SJCRH30 (cell line): ENCODE data around the gene ZNF644. TPM values are rescaled to one million over a fixed set of nuclear protein-coding genes. Genes with fewer than 3 reads are reported as not detected.

Experiments
- DNase-seq, 2 experiments: peaks; one replicate each; pipeline ENCODE4 v3.0.0-alpha.2; 2015 to 2020
- H3K27ac ChIP-seq: fragments of 250-450 bp; sonication (Bioruptor Pico); 2 replicates; pipeline ENCODE4 v1.5.1; 2020; ENCODE audit warnings: mild to moderate bottlenecking, moderate library complexity
- H3K27me3 ChIP-seq: fragments of 250-450 bp; sonication (Bioruptor Pico); 2 replicates; pipeline ENCODE4 v1.5.1; 2020; ENCODE audit warnings: mild to moderate bottlenecking, moderate library complexity
- H3K36me3 ChIP-seq: fragments of 250-450 bp; sonication (Bioruptor Pico); 2 replicates; pipeline ENCODE4 v1.5.1; 2020; ENCODE audit warnings: mild to moderate bottlenecking, moderate library complexity
- H3K4me1 ChIP-seq: fragments of 250-450 bp; sonication (Bioruptor Pico); 2 replicates; pipeline ENCODE4 v1.5.1; 2020; ENCODE audit warnings: mild to moderate bottlenecking, moderate library complexity
- H3K4me3 ChIP-seq: fragments of 250-450 bp; sonication (Bioruptor Pico); 2 replicates; pipeline ENCODE4 v1.5.1; 2020; ENCODE audit warnings: mild to moderate bottlenecking, moderate library complexity
- H3K9me3 ChIP-seq: fragments of 250-450 bp; sonication (Bioruptor Pico); replicated peaks from 2 replicates; pipeline ENCODE4 v1.5.1; 2020; ENCODE audit warnings: mild to moderate bottlenecking, moderate library complexity
- total RNA-seq: library from RNA; depleted of rRNA; stranded (reverse); fragments of >200 nt; shearing (Covaris generic); gene quantifications from 2 replicates; pipeline ENCODE4 v1.2.3, GENCODE V29; 2014

Gene ZNF644
- total RNA-seq, 1 experiment from 2014 or later, result 86.4 TPM

DNA sequence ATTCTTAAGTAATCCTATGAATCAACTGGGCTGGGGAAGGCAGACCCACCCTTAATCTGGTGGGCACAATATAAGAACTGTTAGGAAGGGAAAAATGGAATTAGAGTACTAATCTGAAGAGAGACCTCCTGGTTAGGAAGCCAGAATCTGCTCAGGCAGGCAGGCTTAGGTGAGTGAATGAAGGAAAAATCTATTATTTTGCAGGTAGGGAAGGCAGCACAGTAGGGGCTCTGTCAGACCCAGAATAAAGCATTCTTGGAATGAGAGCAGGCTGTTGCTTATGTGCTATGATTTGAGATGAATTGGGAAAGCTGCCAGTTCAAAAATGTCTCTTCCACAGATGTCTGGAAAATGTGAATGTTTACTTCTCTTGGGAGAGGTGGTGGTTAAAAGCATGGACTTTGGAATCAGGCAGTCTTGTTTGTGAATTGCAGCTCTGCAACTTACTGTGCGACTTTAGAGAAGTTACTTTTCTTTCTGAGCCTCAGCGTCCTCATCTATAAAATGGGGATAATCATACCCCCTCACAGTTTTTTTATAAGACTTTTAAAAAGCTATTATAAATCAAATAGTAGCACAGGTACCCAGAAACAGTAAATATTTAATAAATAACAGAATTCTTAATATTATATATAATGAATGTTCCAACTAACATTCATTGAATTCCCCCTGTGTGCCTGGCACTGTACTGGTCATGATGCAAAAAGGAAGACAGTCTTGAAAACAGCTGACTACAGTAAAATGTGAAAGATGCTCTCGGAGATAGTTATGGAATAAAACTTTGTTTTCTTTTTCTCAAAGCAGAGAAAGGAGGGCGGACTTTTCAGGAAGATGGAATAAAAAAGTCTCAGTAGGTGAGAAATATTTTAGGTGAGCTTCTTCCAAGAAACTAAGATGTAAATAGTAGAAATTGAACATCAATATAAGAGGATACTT lies 15.3 kb upstream of the ZNF644 start:
- DNase-seq, result no peak
- H3K36me3 ChIP-seq, result no peaks in the 10 kb centered on the region
- H3K4me1 ChIP-seq, result no peaks in the 10 kb centered on the region
- no peak overlapping the region for H3K4me3 ChIP-seq
- no peaks in the 10 kb centered on the region for H3K9me3 ChIP-seq
- no peaks in the 10 kb centered on the region for H3K27me3 ChIP-seq
- H3K27ac ChIP-seq, result no peak overlapping the region

DNA sequence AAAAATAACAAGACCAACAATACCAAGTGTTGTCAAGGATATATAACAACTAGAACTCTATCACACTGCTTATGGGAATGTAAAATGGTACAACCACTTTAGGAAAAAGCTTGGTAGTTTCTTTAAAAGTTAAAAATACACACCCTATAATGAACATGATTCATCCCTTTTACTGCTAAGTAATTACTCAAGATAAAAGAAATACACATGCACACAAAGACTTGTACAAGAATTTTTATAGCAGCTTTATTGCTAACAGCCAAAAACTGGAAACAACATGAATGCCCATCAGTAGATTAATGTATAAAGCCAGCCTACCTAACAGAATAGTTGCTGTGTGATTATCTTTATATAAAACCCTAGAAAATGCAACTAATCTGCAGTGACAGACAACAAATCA lies 10.5 kb upstream of the ZNF644 start:
- H3K4me1 ChIP-seq, result no peaks in the 10 kb centered on the region
- no peaks in the 10 kb centered on the region for H3K36me3 ChIP-seq
- DNase-seq, result no peak
- no peaks in the 10 kb centered on the region for H3K27me3 ChIP-seq
- H3K9me3 ChIP-seq, result no peaks in the 10 kb centered on the region
- H3K27ac ChIP-seq, result no peak overlapping the region
- no peak overlapping the region for H3K4me3 ChIP-seq

DNA sequence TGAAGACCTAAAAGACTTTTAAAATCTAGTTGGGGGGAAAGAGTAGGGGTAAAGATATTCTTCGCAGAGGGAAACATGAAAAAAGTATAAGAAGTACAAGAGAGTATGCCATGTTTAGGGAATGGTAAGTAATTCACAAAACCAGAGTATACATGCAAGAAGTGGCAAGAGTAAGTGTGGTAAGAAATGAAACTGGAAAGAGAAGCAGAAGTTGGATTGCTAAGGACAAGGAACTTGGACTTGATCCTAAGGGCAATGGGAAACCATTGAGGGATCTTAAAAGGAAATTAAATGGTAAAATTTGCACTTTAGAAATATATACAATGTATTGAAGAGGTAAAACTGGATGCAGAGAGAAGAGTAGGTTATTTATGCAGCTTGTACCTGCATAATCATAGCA lies 9.2 kb upstream of the ZNF644 start:
- no peak for DNase-seq
- H3K27ac ChIP-seq, result no peak overlapping the region
- no peaks in the 10 kb centered on the region for H3K27me3 ChIP-seq
- H3K9me3 ChIP-seq, result no peaks in the 10 kb centered on the region
- H3K36me3 ChIP-seq, result no peaks in the 10 kb centered on the region
- no peaks in the 10 kb centered on the region for H3K4me1 ChIP-seq
- no peak overlapping the region for H3K4me3 ChIP-seq

DNA sequence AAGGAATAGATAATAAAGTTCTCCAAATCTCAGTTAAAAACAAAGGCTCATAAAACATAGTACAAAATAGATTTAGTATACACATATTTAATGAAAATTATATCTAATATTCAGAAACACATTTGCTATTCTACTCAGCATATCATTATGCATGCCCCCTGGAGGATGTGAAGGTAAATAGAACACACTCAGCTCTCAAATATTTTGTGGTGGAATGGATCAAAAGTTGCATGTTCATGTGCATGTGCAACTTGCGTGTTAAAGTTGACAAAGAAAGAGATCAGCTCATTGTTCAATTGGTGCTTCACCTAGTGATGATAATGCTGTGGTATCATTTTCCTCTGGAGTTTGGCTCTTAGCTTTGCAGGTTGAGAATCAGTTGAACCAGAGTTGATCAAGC lies 4.9 kb upstream of the ZNF644 start:
- Histone ChIP-seq H3K4me1 (0 out of 2 replicates have a peak, but pooled peaks cover 5% of the 10 kb centered on the region), H3K9me3 (no peaks in the 10 kb centered on the region), H3K4me3 (no peak overlapping the region), H3K27ac (no peak overlapping the region), H3K36me3 (no peaks in the 10 kb centered on the region), H3K27me3 (no peaks in the 10 kb centered on the region)
- no peak for DNase-seq

DNA sequence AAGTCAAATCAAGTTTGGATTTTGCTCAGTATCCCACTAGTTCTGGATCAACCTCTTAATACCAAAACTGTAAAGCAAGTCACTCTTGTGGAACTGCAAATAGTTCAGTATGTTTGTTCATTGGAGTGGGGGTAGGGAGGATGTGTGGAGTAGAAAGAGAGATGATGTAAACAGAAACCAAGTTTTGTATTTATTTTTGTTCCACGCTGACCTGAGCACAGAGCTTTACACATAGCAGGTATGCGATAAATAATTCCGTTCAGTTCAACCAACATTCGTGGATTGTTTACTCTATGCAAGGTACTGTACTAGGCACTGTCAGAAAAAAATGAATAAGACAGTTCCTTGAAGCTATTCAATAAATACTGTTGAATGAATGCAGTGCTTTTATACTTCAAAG lies 4.5 kb upstream of the ZNF644 start:
- Histone ChIP-seq H3K27ac (no peak overlapping the region), H3K9me3 (no peaks in the 10 kb centered on the region), H3K27me3 (no peaks in the 10 kb centered on the region), H3K36me3 (no peaks in the 10 kb centered on the region), H3K4me3 (no peak overlapping the region), H3K4me1 (0 out of 2 replicates have a peak, but pooled peaks cover 5% of the 10 kb centered on the region)
- DNase-seq, result no peak

DNA sequence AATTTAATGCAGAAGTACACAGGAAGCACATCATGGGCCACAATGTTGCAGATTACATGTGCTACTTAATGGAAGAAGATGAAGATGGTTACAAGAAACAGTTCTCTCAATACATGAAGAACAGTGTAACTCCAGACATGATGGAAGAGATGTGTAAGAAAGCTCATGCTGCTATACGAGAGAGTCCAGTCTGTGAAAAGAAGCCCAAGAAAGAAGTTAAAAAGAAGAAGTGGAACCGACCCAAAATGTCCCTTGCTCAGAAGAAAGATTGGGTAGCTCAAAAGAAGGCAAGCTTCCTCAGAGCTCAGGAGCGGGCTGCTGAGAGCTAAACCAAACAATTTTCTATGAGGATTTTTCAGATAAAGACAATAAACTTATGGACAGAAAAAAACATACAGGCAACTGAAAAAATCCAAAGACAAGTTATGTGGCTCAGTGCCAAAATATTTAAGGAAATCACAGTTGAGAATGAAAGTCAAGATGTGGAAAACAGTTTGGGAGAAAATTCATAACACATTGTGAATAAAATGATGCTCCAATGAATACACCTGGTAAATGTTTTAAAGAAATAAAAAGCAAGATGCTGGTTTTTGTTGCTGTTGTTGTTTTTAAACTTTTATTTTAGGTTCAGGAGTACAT lies 2.8 kb upstream of the ZNF644 start:
- H3K4me3 ChIP-seq, result no peak overlapping the region
- H3K36me3 ChIP-seq, result peaks cover 8% of the 10 kb centered on the region
- H3K27me3 ChIP-seq, result no peaks in the 10 kb centered on the region
- no peak for DNase-seq
- H3K27ac ChIP-seq, result no peak overlapping the region
- no peaks in the 10 kb centered on the region for H3K9me3 ChIP-seq
- H3K4me1 ChIP-seq, result peaks cover 10% of the 10 kb centered on the region; the same call in 1 of the 2 replicates

DNA sequence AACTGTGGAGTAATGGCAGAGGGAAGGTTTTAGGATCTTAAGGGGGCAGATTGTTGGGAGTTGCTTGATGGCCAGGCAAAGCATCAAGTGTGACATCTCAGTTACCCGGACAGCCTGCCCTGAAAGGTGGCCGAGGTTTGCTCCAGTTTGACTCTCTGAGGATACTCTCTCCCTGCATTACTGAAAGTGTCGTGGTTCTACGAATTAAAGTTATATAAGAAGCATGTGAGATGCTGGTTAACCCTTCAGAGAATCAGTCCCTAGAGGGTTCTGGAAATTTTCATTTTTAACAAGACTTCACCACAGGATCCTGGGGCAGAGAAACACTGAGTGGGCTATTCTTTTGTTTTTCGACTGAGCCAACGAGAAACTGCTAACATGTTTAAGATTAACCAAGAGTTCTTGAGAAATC lies 689 bp upstream of the ZNF644 start:
- Histone ChIP-seq H3K27me3 (no peaks in the 10 kb centered on the region), H3K9me3 (no peaks in the 10 kb centered on the region), H3K4me3 (peak overlapping the region; percentile 99), H3K4me1 (peaks cover 10% of the 10 kb centered on the region; the same call in 1 of the 2 replicates), H3K36me3 (peaks cover 24% of the 10 kb centered on the region), H3K27ac (peak overlapping the region; percentile 100)
- DNase-seq, result peak in 1 of 2 experiments; percentile 4

DNA sequence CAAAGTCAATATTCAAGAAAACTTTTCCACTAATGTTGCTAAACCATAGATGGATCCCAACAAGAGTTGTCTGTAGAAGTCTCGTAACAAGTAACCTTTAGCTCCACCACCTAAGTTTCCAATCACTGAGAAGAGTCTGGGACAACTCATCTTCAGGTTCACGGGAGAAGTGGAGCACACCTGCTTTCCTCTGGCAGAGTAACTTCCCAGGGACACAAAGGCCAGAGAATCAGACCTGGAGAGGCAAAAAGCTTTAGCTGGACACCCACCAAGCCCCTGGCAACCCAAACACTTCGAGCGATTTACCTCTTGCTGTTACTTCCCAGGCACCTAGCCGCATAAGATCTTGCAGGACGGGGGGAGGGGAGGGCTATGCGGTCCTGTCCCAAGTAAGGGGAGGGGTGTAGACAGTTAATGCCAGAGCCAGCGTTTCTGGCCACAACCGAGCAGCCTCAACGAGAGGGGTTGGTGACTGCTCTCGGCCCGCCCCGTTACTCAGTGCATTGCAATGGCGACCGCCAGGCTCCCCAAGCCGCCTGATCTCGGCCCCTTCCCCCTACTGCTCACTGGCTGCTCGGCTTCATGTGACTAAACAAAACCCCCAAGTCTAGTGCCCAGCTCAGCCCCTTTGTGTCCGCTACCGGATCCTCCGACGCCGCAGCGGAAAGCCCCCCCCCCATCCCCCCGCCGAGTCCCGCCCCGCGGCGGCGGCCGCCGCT lies 709 bp downstream of the ZNF644 start:
- no peaks in the 10 kb centered on the region for H3K9me3 ChIP-seq
- H3K27me3 ChIP-seq, result no peaks in the 10 kb centered on the region
- H3K36me3 ChIP-seq, result peaks cover 29% of the 10 kb centered on the region
- H3K4me1 ChIP-seq, result peaks cover 10% of the 10 kb centered on the region; the same call in 1 of the 2 replicates
- DNase-seq, result peak; percentile 84 to 85
- H3K4me3 ChIP-seq, result peak overlapping the region; percentile 99
- H3K27ac ChIP-seq, result peak overlapping the region; percentile 100

DNA sequence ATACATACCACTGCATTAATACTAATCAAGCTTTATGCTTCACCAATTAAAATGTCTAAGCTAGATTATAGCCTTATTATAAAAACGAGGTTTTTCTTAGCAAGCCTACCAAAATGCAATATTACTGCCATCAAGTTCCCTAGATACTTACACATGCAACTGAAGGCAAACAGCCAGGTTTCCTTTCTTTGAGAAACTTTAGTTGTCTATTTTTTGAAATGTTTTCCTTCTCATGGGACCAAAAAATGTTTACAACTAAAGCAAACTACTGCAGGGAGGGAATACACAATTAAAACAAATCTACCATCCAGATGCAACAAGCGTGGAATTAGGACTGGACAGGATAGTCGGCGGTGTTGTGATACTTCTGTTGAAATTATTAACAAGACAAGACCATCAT lies 1.3 kb downstream of the ZNF644 start:
- Histone ChIP-seq H3K4me3 (peak overlapping the region; percentile 99), H3K27ac (peak overlapping the region; percentile 100; the same call in 1 of the 2 replicates), H3K4me1 (peaks cover 10% of the 10 kb centered on the region; the same call in 1 of the 2 replicates), H3K9me3 (no peaks in the 10 kb centered on the region), H3K27me3 (no peaks in the 10 kb centered on the region), H3K36me3 (peaks cover 36% of the 10 kb centered on the region)
- no peak for DNase-seq

DNA sequence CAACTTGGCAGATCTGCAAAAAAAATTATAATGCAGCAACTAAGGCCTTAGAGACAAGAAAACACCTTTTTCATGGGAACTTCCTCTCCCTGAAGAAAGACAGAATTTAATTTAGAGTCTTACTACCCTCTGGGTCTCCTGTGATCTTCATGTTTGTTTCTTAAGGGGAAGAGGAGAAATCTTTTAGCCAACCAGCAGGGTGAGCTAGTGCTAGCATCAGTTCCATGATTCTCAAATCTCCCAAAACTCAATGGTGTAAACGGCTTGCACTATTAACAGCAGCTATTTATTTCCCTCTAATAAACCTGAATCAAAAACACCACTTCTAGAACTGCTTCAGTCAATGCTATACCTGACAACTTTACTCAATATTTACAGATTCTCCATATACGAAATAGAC lies 3.8 kb downstream of the ZNF644 start:
- H3K9me3 ChIP-seq, result no peaks in the 10 kb centered on the region
- H3K27me3 ChIP-seq, result no peaks in the 10 kb centered on the region
- peaks cover 50% of the 10 kb centered on the region for H3K36me3 ChIP-seq
- H3K4me1 ChIP-seq, result peaks cover 19% of the 10 kb centered on the region
- H3K4me3 ChIP-seq, result no peak overlapping the region
- no peak overlapping the region for H3K27ac ChIP-seq
- no peak for DNase-seq

DNA sequence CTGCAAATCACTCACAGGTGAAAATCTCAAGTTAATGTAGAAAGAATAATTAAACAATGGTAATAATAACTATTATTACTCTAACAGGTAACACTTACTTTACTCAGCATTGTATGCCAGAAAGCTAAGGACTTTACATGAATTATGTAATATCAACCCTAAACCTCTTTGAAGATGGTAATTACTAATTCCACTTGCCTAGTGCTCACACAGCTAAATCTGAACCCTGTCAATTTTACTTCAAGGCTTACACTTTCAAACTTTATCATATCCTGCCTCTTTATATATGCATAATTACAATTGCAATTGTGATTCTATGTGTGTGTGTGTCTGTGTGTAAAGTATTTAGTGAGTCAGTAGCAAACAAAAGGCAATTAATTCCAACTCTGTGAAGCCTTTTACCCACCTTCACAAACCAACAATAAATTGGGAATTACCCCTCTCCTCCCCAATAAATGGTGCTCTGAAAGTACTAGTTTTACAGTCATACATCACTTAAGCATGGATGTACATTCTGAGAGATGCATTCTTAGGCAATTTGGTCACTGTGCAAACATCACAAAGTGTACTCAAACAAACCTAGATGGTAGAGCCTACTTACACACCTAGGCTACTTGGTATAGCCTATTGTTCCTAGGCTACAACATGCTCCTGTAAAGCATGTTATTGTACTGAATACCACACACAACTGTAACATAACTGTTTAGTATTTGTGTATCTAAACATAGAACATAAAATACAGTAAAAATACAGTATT lies 5.9 kb downstream of the ZNF644 start:
- no peaks in the 10 kb centered on the region for H3K9me3 ChIP-seq
- no peak overlapping the region for H3K27ac ChIP-seq
- no peak overlapping the region for H3K4me3 ChIP-seq
- no peak for DNase-seq
- no peaks in the 10 kb centered on the region for H3K27me3 ChIP-seq
- H3K4me1 ChIP-seq, result peaks cover 14% of the 10 kb centered on the region
- H3K36me3 ChIP-seq, result peaks cover 50% of the 10 kb centered on the region

DNA sequence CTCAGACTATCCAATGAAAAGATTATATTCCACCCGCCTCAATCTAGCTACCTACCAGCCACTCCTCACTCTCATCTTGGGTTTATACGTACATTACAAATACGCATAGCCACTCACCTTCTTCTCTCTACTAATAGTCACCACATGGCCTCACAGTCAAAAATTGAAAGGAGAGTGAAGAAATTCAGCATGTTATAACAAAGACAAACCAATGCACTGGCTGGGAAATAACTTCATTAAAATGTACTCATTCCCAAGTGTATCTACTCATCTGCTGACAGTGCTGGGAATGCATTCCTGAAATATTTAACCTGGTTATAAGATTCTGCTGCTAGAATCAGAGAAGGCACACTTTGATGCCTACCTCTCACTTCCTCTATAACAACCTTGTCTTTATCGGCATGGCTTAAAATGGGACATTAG lies 6.5 kb downstream of the ZNF644 start:
- no peaks in the 10 kb centered on the region for H3K27me3 ChIP-seq
- H3K4me1 ChIP-seq, result peaks cover 14% of the 10 kb centered on the region
- no peak for DNase-seq
- H3K36me3 ChIP-seq, result peaks cover 50% of the 10 kb centered on the region
- no peaks in the 10 kb centered on the region for H3K9me3 ChIP-seq
- H3K27ac ChIP-seq, result no peak overlapping the region
- H3K4me3 ChIP-seq, result no peak overlapping the region

DNA sequence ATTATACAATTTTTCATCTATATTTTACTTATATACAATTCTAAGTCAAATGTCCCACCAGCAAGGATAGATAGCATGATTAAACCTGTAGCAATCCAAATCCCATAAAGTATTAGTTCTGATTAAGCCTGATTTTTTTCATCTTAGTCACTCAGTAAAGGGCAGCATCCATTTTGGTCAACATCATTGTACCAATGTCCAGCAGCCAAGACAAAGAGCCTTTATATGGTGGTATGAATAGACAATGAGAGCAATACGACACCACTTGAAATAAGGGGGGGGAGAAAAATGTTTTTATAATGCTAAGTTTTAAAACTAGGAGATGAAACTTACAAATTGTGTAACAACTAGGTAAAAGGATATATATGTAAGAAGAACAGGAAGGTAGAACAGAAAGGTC lies 7.4 kb downstream of the ZNF644 start:
- H3K4me1 ChIP-seq, result peaks cover 8% of the 10 kb centered on the region; the same call in 1 of the 2 replicates
- no peaks in the 10 kb centered on the region for H3K9me3 ChIP-seq
- H3K27me3 ChIP-seq, result no peaks in the 10 kb centered on the region
- H3K4me3 ChIP-seq, result no peak overlapping the region
- peaks cover 41% of the 10 kb centered on the region for H3K36me3 ChIP-seq
- DNase-seq, result peak in 1 of 2 experiments; percentile 44
- no peak overlapping the region for H3K27ac ChIP-seq

DNA sequence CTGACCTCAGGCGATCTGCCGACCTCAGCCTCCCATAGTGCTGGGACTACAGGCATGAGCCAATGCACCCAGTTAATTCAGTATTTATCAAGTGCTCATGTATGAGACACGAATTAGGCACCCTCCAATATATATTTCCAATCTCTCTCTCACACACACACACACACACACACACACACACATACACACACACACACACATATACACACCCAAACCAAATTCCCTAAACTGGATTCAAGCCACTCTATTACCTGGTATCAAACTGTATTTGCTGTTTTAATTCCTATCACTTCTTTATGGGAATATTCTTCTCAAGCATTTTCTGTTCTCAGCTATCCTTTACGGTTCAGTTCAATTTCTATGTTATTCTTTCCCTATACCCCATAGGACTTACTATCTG lies 8.5 kb downstream of the ZNF644 start:
- no peak overlapping the region for H3K27ac ChIP-seq
- no peaks in the 10 kb centered on the region for H3K27me3 ChIP-seq
- H3K4me3 ChIP-seq, result no peak overlapping the region
- no peaks in the 10 kb centered on the region for H3K9me3 ChIP-seq
- peaks cover 8% of the 10 kb centered on the region; the same call in 1 of the 2 replicates for H3K4me1 ChIP-seq
- peaks cover 34% of the 10 kb centered on the region for H3K36me3 ChIP-seq
- no peak for DNase-seq
